RWPE2 (cell line): ENCODE measurements around the gene USP32.

Experiments used
- ATAC-seq: fragments of 200-7000 bp; cut with Tn5 transposase; 3 replicates; pipeline ENCODE4 v1.9.1; 2021; ENCODE audit warnings: low read depth
- DNase-seq: peaks from one replicate; pipeline ENCODE4 v3.0.0-alpha.2; 2020; ENCODE audit warnings: low spot score
- H3K27ac ChIP-seq: fragments of 450-650 bp; 2 replicates; pipeline ENCODE4 v1.5.1; 2017; ENCODE audit warnings: mild to moderate bottlenecking; ENCODE audit not compliant: poor library complexity, severe bottlenecking
- H3K27me3 ChIP-seq: fragments of 250-450 bp; sonication (Bioruptor Pico); 2 replicates; pipeline ENCODE4 v1.5.1; 2021; ENCODE audit warnings: mild to moderate bottlenecking, moderate library complexity; ENCODE audit not compliant: insufficient read depth, poor library complexity, severe bottlenecking
- H3K36me3 ChIP-seq: fragments of 250-450 bp; sonication (Bioruptor Pico); 2 replicates; pipeline ENCODE4 v1.5.1; 2020; ENCODE audit warnings: low read depth, mild to moderate bottlenecking, moderate library complexity
- H3K4me1 ChIP-seq: fragments of 250-450 bp; sonication (Bioruptor Pico); 2 replicates; pipeline ENCODE4 v1.5.1; 2021; ENCODE audit warnings: mild to moderate bottlenecking, moderate library complexity; ENCODE audit not compliant: insufficient read depth, poor library complexity, severe bottlenecking
- H3K4me3 ChIP-seq: fragments of 250-450 bp; sonication (Bioruptor Pico); 2 replicates; pipeline ENCODE4 v1.5.1; 2021; ENCODE audit warnings: mild to moderate bottlenecking, moderate library complexity; ENCODE audit not compliant: severe bottlenecking
- H3K9me3 ChIP-seq: fragments of 250-450 bp; sonication (Bioruptor Pico); 2 replicates; pipeline ENCODE4 v1.5.1; 2021; ENCODE audit warnings: mild to moderate bottlenecking, moderate library complexity; ENCODE audit not compliant: severe bottlenecking
- TF ChIP-seq, protein P1 (sequence below): fragments of 450-650 bp; IDR thresholded peaks from one replicate; pipeline ENCODE4 v1.5.1; 2017; ENCODE audit warnings: mild to moderate bottlenecking, moderate library complexity; ENCODE audit not compliant: poor library complexity, severe bottlenecking

USP32 gene

DNA sequence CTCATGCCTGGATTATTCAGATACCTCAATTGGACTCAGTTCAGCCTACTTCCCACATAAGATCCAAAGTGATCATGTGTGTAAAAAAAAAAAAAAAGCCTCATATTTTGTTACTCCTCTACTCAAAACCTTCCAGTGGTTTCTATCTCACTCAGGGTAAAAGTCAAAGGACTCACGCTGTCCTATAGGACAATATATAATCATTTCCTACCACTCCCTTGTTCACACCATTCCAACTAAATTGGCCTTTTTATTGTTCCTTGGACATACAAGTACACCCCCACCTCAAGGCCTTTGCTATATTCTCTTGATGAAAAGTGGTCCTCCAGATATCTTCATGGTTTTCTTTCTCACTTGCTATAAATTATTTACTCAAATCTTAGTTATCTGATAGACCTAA, 99.2 kb downstream of the USP32 start:
- peaks cover 27% of the 10 kb centered on the region for H3K36me3 ChIP-seq
- TF ChIP-seq, protein P1, sequence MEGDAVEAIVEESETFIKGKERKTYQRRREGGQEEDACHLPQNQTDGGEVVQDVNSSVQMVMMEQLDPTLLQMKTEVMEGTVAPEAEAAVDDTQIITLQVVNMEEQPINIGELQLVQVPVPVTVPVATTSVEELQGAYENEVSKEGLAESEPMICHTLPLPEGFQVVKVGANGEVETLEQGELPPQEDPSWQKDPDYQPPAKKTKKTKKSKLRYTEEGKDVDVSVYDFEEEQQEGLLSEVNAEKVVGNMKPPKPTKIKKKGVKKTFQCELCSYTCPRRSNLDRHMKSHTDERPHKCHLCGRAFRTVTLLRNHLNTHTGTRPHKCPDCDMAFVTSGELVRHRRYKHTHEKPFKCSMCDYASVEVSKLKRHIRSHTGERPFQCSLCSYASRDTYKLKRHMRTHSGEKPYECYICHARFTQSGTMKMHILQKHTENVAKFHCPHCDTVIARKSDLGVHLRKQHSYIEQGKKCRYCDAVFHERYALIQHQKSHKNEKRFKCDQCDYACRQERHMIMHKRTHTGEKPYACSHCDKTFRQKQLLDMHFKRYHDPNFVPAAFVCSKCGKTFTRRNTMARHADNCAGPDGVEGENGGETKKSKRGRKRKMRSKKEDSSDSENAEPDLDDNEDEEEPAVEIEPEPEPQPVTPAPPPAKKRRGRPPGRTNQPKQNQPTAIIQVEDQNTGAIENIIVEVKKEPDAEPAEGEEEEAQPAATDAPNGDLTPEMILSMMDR = no peak
- ATAC-seq (no peak), DNase-seq (no peak)
- no peak overlapping the region for H3K27ac ChIP-seq
- no peaks in the 10 kb centered on the region for H3K27me3 ChIP-seq
- no peaks in the 10 kb centered on the region for H3K9me3 ChIP-seq
- no peak overlapping the region for H3K4me3 ChIP-seq
- H3K4me1 ChIP-seq = no peaks in the 10 kb centered on the region

DNA sequence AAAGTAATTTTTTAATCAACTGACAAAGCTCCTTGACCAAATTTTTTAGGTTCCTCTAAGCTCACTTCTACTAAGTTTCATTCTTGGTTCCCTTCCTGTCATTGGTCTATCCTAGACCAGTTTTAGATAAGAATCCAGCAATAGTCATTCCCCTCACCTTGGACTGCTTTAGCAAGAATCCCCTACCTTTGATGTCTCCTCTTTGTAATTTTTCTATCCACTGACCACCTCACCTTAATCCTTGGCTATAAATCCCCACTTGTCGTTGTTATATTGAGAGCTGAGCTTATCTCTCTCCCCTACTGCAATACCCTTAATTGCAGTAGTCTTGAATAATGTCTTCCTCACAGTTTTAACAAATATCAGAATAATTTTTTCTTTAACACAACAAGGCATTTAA, 107.2 kb downstream of the USP32 start:
- TF ChIP-seq, protein P1 = no peak
- no peaks in the 10 kb centered on the region for H3K9me3 ChIP-seq
- DNase-seq (no peak), ATAC-seq (no peak)
- H3K27ac ChIP-seq = no peak overlapping the region
- peaks cover 41% of the 10 kb centered on the region for H3K36me3 ChIP-seq
- no peak overlapping the region for H3K4me3 ChIP-seq
- no peaks in the 10 kb centered on the region for H3K27me3 ChIP-seq
- H3K4me1 ChIP-seq = no peaks in the 10 kb centered on the region

DNA sequence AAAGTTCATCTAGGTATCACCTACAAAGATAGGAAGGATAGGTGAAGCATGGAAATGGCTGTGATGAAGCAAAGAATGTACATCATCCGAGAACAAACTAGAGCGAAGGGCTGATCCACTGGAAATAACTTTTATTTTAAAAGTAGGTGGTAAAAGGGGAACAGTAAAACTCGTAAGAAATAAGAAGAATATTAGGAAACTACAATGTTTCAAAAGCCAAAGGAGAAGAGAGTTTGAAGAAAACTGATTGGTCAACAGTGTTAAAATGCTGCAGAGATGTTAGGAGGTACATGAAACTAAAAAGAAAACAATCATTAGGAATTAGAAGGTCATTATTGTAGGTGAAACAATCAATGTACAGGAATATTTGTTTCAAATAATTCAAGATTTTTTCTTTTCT, 108.1 kb downstream of the USP32 start:
- Histone ChIP-seq H3K4me3 (no peak overlapping the region), H3K27me3 (no peaks in the 10 kb centered on the region), H3K36me3 (peaks cover 37% of the 10 kb centered on the region), H3K27ac (no peak overlapping the region), H3K4me1 (no peaks in the 10 kb centered on the region), H3K9me3 (no peaks in the 10 kb centered on the region)
- DNase-seq (no peak), ATAC-seq (no peak)
- TF ChIP-seq, protein P1 = no peak

DNA sequence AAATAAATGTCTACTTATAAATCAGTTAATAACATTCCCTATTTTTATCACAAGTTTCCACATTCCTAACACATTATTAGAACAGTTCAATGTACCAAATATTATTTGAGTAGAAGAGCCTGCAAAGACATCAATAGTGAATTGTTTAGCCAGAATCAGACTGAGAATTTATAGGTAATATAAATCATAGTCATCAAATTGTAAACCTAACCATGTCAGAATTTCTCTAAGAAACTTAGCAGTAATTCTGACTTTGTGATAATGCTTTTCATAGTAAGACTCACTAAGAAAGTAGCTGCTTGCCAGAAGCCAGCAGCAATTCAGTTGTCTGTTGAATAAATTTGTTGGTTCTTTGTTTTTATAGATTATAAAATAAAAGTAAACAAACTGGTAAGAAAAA, 111.3 kb downstream of the USP32 start:
- TF ChIP-seq, protein P1 = no peak
- Histone ChIP-seq H3K4me1 (no peaks in the 10 kb centered on the region), H3K36me3 (peaks cover 35% of the 10 kb centered on the region), H3K27me3 (no peaks in the 10 kb centered on the region), H3K4me3 (no peak overlapping the region), H3K9me3 (no peaks in the 10 kb centered on the region), H3K27ac (no peak overlapping the region)
- no peak for DNase-seq
- no peak for ATAC-seq

GRCh38 chr17:60278237-60278636, 113.7 kb downstream of the USP32 start:
- Histone ChIP-seq H3K4me3 (no peak overlapping the region), H3K27me3 (no peaks in the 10 kb centered on the region), H3K27ac (no peak overlapping the region), H3K36me3 (peaks cover 31% of the 10 kb centered on the region), H3K4me1 (peaks cover 7% of the 10 kb centered on the region), H3K9me3 (no peaks in the 10 kb centered on the region)
- no peak for ATAC-seq
- TF ChIP-seq, protein P1 = no peak
- DNase-seq = no peak
